Activated naive CD4-positive, alpha-beta T cell treated with anti-CD3 and anti-CD28 coated beads, Interleukin-2, amount 50 U/mL, for 16 hours (primary cell): Measurements from ENCODE around the gene BICDL1.

Source experiments
- DNase-seq: peaks from one replicate; pipeline ENCODE4 v3.0.0-alpha.2; 2020

The BICDL1 gene

DNA sequence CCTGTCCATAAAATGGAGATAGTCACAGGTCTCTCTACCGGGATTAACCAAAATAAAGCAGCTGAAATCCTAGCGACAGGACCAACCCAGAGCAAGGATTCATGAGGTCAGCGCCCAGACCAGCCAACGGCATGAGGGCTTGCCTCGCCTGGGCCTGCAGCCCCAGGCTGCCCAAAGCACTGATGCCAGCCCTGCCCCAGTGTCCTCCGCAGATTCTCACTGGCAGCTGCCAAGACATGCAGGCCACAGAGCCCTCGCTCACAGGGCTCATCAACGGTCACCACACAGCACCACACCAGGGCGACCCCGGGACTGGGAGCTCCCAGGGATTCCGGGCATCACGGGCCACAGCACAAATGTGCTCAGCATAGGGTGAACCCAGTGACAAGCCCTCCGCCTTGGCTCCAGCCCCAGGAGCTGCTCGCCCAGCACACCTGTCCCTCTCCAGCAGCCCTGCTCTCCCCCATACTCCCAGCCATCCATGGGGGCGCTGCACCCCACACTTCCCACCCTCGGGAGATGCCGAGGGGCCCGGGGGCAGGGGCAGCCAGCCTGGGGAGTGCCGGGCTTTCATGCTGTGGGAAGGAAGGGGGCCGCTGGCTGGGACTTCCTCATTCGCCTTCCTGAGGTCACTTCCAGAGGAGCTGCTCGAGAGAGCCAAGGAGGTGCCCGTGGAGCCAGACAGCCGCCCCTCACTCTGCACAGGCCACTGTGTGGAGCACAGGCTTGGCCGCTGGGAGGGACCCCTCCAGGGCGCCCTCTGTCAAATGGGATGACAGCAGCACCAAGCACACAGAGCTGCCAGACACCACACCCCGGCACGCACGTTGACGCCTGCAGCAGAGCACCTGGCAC, 113.4 kb downstream of the BICDL1 start:
- no peak for DNase-seq

DNA sequence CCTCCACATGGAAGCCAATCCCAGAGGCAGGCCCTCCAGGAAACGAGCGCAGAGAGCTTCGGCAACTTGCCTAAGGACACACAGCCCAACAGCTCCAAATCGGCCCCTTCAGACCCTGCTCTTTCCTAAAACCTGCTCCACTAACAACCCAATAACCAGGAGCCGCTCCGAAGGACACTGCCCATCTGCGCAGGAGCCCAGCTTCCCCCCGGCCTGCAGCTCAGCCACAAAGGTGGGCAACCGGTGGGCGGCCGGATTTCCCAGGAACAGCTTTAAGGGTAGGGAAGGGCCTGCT, 114.0 kb downstream of the BICDL1 start:
- DNase-seq, result no peak

DNA sequence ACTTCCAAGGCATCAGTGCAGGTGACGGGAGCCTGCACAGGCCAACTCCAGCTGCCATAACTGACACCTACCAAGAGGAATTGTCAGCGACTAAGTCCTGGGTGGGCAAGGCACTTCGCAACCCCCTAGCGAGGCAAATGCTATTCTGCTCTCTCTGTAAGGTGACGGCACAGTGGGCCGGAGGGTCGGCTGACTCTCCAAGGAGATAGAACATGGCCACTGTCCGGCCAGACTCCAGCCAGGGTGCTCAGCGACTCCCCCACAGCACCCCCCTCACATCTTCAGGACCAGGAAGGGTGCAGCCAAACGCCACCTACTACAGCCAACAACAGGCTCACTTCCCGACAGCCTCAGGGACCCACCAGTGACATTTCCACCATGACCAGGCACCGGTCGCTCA, 114.3 kb downstream of the BICDL1 start:
- no peak for DNase-seq

DNA sequence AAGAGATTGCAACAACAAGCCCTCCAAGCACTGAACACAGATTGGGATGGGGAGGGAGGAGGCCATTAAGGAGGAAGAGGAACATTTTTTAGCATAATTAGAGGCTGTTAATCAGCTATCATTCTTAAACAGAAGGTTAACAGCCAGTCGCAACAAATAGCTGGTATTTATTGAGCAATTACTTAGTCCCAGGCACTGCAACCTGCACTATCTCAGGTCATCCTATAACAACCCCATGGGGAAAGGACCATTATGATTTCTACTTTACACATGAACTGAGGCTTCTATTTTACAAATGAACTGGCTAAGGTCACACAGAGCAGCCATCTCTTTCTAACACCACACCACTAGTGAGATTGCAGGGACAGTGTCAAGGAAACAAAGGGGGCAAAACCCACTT, 117.1 kb downstream of the BICDL1 start:
- no peak for DNase-seq

DNA sequence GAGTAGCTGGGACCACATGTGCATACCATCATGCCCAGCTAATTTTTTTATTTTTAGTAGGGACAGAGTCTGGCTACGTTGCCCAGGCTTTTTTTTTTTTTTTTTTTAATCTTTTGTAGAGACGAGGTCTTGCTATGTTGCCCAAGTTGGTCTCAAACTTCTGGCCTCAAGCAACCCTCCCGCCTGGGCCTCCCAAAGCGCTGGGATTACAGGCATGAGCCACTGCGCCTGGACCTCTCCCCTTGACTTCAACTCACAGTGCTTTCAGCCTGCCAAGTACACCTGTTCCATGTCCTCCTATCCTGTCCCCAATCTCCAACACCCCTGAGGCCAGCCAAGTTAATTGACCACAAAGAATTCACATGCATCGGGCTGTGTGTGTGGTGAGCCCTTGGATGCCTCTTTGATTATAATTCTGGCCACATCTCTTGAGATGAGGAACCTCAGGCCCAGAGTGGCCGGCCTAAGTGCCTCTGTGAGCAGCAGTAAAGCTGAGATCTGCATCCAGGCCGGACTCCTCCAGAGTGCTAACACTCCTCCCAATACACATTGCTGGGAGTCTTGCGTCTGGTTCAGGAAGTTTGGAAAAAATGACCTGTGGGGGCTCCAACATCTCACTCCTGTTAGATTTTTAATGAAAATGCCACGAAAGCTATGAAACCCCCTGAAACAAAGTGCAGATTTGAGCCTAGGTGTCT, 120.7 kb downstream of the BICDL1 start:
- no peak for DNase-seq

DNA sequence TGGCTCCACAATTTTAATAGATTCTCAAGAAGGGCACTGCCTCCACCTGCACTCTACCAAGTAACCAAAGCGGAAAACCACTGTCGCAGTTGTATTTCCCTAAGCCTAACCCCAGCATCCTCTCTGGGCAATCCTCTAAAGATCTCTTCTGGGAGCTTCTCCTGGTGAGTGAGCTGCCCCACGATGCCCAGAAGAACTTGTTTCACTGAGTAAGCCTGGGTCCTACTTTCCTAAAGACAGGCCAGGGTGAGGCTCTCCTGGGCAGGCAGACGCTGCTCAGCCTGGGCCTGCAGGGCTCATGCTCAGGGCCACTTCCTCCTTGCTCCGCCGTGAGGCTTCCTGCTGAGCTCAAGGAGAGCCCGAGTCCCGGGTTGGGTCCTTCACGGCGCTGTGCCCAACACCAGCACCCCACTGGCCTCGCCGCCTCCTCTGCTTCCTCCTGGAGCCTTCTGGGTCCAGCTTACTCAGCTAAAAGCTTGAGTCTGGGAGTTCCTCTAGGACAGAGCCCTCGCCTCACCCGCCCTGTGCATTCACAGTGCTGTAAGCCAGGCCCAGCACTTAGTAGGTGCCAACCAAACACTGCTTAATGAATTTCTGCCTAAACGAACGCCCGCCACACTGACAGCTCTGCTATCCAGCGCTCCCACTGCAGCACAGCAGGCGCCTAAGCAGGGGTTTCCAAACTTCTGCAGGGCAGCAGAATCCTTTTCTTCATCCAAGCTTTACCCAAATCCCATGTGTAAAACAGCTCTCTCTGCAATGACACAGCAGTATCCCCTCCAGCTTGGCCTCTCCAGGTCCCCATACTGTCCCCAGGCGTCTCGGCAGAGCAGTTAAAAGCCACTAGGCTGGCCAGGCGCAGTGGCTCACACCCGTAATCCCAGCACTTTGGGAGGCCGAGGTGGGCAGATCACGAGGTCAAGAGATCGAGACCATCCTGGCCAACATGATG, 121.8 kb downstream of the BICDL1 start:
- peak; percentile 36 for DNase-seq

DNA sequence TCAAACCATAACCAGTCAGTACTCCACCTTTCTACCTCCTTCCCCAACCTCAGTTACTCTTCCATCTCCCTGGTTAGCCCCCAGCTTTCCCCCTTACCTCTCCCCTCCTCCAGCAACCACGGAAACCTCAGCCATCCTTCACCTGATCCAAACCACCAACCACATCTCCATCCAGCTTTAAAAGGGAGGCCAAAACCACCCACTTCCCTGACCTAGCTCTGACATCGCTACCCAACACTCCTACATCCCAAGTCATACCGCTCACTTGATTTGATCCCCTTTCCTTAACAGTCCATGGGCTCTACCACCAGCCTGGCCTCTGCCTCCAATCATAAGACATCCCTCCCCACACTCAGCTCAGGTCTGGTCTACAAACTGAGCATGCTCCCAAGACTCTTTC, 126.0 kb downstream of the BICDL1 start:
- DNase-seq, result no peak

DNA sequence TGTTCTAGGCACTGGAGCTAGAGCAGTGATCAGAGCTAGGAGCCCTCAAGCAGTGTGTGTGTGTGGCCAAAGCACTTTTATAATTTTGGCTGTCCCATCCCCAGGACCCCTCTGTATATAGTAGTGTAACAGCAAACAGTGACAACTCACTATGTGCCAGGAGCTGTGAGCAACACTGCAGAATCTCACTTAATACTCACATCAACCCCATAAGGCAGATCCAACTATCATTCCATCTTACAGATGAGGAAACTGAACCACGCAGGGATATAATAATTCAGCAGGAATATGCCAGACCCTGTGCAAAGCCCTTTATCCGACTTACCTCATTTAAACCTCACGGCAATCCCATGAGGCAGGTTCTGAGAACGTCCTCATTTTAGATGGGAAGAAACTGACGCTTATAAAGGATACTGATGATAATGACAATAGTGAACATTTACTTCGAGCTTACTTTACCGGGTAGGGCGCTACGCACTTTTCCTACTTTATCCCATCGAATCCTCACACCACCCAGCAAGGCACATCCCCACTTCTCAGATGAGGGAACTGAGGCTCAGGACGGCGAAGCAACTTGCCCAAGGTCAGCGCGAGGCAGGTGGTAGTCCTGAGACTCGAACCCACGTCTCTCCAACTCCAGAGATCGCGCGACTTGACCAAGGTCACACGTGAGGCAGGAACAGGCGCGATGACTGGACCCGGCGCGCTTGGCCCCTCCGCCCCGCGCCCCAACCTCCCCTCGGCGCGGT, 126.8 kb downstream of the BICDL1 start:
- no peak for DNase-seq

DNA sequence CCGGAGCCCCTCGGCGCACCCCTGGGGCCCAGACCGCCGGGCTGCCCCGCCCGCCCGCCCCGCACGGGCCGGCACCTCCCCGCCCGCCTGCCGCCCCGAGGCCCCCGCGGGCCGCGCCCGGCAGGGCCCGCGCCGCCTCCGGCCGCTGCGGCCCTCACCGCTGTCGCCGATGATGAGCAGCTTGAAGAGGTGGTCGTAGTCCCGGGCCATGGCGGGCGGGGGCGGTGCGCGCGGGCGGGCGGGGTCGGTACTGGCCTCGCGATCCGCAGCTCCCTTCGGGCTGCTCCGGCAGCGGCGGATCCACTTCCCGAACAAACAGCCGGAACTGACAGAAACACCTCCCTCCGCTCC, 127.4 kb downstream of the BICDL1 start, which contains the start of gene RAB35:
TSS of gene RAB35 (minus strand) at position 313 of the 351 bp plus-strand sequence. CDS start at position 210, 103 bp downstream.
- no peak for DNase-seq

DNA sequence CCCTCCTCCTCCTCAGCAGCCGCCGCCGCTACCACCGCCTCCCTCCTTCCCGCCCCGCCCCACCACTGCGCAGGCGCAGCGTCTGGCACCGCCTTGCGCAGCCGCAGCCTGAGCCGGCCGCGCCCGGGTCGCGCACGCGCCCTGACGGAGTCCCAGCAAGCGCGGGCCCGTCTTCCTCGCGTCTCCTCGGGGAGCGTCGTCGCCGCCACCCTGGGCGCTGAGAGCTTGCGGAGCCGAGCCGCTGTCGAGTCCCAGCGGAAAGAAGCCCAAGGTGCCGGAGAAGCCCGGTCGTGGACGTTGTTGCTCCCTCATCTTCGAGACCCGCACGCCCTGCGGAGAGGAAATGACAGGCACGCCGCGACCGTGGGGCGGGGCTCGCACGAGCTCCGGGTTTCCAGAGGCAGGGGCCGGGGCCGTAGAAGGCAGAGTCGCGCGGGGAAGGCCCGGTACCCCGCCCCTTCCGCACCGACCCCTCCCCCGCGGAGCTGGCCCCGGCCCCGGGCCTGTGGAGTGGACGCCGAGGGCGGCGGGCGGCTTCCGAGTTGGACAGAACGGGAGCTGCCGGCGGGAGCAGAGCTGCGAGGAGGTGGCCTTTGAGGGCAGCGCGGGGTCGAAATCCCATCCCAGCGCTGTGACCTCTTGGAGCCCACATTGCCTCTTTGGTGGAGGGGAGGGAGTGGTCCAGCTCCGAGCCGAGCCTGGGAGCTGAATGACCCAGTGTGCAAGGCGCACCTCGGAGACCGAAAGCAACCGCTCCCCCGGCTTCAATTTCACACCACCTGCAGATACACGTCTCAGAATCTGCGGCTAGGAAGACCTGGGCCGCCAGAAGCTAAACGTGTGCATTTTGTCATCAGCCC, 128.0 kb downstream of the BICDL1 start:
- DNase-seq, result peak; percentile 96

DNA sequence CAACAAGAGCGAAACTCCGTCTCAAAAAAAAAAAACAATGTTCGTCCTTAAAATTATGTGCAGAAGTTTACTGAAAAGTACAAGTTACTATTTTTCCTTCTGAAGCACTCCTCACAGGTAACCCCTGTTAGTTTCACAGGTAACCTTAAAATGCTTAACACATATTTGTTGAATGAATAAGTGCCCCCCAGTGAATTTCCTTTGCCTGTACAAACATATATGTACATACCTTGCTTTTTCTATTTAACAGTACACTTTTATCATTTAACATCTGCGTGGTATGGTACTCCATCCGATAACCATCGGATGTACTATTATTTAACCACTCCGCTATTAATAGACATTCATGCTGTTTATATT, 128.9 kb downstream of the BICDL1 start:
- no peak for DNase-seq

DNA sequence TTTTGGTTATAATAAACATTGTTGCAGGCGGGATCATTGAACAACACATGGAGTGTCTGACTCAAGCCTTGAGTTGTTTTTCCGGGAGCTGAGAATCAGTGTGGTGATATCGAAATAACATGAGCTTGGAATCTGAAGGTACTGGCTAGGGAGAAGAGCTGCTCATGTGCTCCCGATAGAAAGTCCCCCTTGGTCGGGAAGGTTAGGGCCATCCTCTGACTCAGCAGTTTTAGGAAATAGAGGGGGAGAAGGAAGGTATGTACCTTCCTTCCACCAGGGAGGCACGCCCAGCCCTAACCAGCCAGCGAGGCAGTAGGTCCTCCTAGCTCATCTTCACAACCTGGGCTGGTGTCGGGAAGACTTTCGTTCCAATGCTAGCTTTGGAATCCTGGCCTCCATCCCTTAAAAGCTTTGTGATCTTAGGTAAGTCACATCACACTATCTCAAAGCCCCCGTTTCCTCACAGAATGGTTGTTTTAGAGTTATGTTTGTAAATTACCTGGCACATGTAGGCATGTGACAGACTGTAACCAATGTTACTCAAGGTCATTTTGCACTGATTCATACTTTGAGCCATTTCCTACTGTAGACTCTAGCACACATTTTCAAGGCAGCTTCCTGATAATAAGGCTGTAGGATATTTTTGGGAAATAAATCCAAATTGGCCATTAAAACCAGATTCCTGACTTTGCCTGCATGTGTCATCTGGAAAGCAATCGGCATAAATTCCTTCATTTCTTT, 129.5 kb downstream of the BICDL1 start:
- no peak for DNase-seq

DNA sequence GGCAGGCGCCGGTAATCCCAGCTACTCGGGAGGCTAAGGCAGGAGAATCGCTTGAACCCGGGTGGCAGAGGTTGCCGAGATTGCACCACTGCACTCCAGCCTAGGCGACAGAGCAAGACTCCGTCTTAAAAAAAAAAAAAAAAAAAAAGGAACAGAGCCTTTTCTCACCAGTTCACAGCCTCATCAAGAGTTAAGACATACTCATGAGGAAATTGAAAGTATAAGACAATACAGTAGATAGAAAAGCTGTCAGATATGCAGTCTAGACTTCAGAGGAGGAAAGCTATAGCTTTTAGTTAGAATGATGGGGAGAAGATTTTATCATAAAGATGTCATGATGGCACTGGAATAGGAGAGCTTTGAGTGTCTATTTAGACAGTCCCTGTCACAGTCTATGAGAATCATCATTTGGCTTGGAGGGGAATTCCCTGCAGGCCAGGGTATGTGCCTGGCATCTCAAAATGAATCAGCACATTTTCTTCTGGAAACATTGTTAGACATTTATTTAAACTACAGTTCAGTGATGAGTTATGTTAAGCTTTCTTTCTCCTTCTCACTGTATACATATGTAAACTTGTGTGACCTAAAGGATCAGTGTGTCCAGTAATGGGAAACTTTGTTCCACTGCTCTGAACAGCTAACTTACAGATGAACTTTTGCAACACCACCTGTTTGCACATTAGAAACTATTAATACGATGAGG, 130.4 kb downstream of the BICDL1 start:
- peak; percentile 45 for DNase-seq

DNA sequence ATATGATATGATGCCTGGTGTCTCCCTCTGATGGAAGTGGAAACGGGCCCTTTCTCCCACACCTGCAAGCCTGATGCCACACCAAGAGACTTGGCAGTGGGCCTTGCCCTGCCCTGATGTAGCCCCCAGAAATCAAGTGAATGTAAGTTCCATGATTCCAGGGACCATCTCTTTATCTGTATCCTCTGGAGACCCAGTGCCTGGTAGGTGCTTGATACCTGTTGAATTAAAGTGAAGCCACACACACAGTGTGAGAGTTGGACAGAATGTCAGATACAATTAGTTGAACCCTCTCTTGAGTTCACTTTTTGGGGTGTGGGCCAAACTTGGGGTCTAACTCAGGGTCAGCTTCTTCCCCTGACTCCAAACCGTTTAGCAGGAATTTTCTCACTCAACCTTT, 132.3 kb downstream of the BICDL1 start:
- no peak for DNase-seq

DNA sequence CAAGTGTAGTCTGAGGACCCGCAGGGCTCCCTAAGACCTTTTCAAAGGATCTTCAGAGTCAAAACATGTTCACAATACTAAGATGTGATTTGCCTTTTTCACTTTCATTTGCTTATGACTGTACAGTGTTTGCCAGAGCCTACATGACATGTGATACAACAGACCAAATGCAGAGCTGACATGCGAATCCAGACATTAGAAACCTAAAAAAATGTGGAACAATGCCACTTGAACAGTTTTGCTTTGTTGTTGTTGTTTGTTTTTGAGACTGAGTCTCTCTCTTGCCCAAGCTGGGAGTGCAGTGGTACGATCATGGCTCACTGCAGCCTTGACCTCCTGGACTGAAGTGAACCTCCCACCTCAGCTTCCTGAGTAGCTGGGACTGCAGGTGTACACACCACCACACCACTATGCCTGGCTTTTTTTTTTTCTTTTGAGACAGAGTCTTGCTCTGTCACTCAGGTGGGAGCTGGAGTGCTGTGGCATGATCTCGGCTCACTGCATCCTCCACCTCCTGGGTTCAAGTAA, 132.8 kb downstream of the BICDL1 start:
- DNase-seq, result no peak

DNA sequence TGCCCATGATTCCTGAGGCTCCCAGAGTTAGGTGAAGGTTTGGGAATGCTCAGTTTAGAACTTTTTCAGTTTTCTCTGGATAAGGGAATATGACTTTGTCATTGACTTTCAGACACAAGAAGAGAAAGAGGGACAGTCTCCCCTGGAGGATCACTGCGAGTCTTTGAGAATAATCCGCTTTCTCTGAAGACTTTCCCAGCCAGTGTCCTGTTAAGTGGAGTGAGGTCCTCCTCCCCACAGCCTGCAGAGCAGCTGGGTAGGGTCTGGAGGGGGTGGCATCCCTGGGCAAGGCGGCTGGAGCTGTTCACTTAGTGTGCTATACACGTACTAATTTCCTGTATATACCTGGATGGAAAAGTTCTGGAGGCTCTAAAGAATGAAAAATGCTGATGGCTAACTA, 136.0 kb downstream of the BICDL1 start:
- no peak for DNase-seq

DNA sequence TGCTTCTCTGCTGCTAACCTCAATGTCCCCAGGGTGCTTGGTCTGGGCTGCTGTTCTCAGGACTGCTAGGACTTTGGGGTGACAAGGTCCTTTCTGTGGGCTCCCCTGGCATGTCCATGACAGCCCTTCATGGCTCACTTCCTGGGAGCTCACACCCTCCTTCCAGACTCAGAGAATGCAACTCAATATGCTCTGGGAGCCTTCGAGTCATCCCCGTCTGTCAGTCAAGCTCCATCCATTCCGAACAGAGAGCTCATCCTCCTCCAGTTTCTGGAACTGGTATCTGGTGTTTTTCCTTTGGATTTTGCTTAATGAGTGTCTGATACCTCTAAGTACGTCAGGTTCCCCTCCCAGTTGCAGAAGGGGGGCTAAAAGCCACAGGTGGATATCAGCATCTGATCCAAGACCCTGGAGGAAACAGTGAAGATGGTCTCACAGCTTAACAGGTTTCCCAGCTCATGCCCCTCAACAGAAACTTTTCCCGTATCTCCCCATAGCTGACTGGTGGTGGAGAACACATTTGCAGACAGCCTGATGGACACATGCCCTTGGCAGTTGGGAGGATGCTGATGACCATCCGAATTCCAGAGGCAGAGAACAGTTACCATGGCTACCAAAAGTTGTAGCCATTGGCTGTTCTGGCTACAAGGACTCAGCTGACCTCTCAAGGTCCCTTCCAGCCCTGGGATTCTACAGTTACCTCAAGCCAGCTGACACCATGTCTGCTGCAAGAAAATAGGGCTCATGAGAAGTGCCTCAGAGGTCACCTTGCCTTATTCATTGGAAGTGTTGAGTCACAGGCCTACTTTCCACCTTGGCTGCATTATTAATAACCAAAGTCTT, 137.0 kb downstream of the BICDL1 start:
- no peak for DNase-seq

DNA sequence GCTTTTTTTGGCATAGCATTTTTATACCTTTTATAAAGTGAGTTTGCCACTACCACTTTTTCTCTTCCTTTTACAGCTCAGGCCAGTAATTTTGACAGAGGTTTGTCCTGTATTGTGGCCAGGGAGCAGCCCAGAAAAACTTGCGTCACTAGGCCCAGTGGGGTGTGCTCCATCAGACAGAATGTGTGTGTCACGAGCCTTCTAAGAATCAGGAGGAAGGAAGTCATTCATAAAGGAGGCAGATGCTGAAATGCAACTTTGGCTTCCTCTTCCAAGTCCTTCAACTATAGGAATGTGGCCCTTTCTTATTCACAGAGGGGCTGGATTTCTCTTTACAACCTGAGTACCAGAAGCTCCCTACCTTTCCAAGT, 137.6 kb downstream of the BICDL1 start:
- no peak for DNase-seq

DNA sequence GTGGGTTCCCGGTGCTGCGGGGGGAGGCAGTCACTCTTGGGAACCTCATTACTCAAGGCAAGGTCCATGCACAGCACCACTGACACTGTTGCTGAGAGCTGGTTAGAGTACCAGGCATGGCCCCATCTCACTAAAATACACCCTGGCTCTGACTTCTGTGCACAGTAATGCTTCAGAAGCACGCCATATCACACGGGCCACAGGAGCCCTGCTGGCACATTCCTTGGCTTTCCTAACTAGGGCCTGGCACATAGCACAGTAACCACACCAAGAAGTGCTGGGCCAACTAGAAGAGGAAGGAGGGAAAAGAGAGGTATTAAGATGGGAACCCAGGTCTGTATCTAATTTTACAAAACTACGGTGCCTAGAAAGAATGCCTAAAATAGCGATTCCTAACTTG, 141.0 kb downstream of the BICDL1 start:
- DNase-seq, result no peak
